Endothelial cell of umbilical vein (primary cell): ENCODE measurements around the gene NR6A1. TPM values are rescaled to one million over a fixed set of nuclear protein-coding genes. Genes with fewer than 3 reads are reported as not detected.

Source experiments
- BruUV-seq: library from RNA; stranded (reverse); fragments of 400-500 nt; replicated peaks from 2 replicates; lab custom pipeline; 2021; lab: Mats Ljungman, UMichigan
- CTCF ChIA-PET: fragments of 300-600, 350-600 bp; sonication (Branson Sonifier 250); formaldehyde crosslinking; loops from one replicate; lab custom pipeline; 2021; ENCODE audit warnings: antibody characterized with exemption, inconsistent platforms; lab: Charles Lee
- POLR2A ChIA-PET: fragments of 300-600, 350-600 bp; sonication (Branson Sonifier 250); formaldehyde crosslinking; loops from one replicate; lab custom pipeline; 2021; ENCODE audit warnings: antibody characterized with exemption, inconsistent platforms; lab: Charles Lee
- DNase-seq: peaks from one replicate; pipeline ENCODE4 v3.0.0-alpha.2; 2011; ENCODE audit warnings: low read depth, low spot score
- FAIRE-seq: peaks from 2 replicates; lab custom pipeline; 2011; peaks lifted over from hg19 to GRCh38; lab: Jason Lieb, UNC
- H2AFZ ChIP-seq: 2 replicates; pipeline ENCODE4 v1.6.0; 2012; ENCODE audit warnings: low read depth, low read length, control low read depth, inconsistent platforms
- H3K27ac ChIP-seq: 2 replicates; pipeline ENCODE4 v1.5.1; 2011; ENCODE audit warnings: low read depth, mild to moderate bottlenecking, control low read depth, low read length, moderate library complexity; ENCODE audit not compliant: insufficient read depth
- H3K27me3 ChIP-seq, 2 experiments: 2 replicates each; pipeline versions ENCODE4 v1.6.0 to v1.6.1; 2011; ENCODE audit warnings: low read length in 2 of 2, mixed read lengths in 1 of 2; ENCODE audit not compliant: control insufficient read depth in 2 of 2, insufficient read depth in 2 of 2
- H3K36me3 ChIP-seq, 2 experiments: 2 replicates in 1 of 2; 3 replicates in 1 of 2; pipeline ENCODE4 v1.5.1; 2011; ENCODE audit warnings: low read length in 2 of 2, mild to moderate bottlenecking in 1 of 2, moderate library complexity in 1 of 2; ENCODE audit not compliant: control insufficient read depth in 2 of 2, insufficient read depth in 2 of 2; ENCODE audit errors: extremely low read depth in 1 of 2
- H3K4me1 ChIP-seq: 3 replicates; pipeline ENCODE4 v1.5.1; 2011; ENCODE audit warnings: mild to moderate bottlenecking, low read length; ENCODE audit not compliant: control insufficient read depth, insufficient read depth; ENCODE audit errors: extremely low read depth
- H3K4me2 ChIP-seq: 2 replicates; pipeline ENCODE4 v1.6.1; 2011; ENCODE audit warnings: low read length, control low read depth, mixed read lengths; ENCODE audit not compliant: insufficient read depth
- H3K4me3 ChIP-seq, 3 experiments: fragments of 200-600 bp in 1 of 3; sonication (generic), shearing (Covaris generic) in 1 of 3; replicated peaks in 1 of 3; 2 replicates each; pipeline ENCODE4 v1.5.1; 2011 to 2016; ENCODE audit warnings: control low read depth in 3 of 3, low read length in 3 of 3, mild to moderate bottlenecking in 2 of 3, inconsistent platforms in 1 of 3, low read depth in 1 of 3, moderate library complexity in 1 of 3; ENCODE audit not compliant: insufficient read depth in 1 of 3
- H3K79me2 ChIP-seq: 2 replicates; pipeline ENCODE4 v1.6.0; 2012; ENCODE audit warnings: low read length, inconsistent platforms; ENCODE audit not compliant: control insufficient read depth, insufficient read depth
- H3K9ac ChIP-seq: replicated peaks from 2 replicates; pipeline ENCODE3; 2011; ENCODE audit warnings: low read length, control low read depth; ENCODE audit not compliant: insufficient read depth; ENCODE audit errors: extremely low read depth
- H3K9me1 ChIP-seq: replicated peaks from 3 replicates; pipeline ENCODE4 v1.6.0; 2011; ENCODE audit warnings: mild to moderate bottlenecking, low read length; ENCODE audit not compliant: control insufficient read depth, insufficient read depth; ENCODE audit errors: extremely low read depth
- H3K9me3 ChIP-seq: replicated peaks from 2 replicates; pipeline ENCODE4 v1.5.1; 2012; ENCODE audit warnings: low read length, inconsistent platforms; ENCODE audit not compliant: control insufficient read depth, insufficient read depth
- H4K20me1 ChIP-seq: replicated peaks from 2 replicates; pipeline ENCODE3; 2011; ENCODE audit warnings: mild to moderate bottlenecking, low read length; ENCODE audit not compliant: control insufficient read depth, insufficient read depth; ENCODE audit errors: extremely low read depth
- EZH2 ChIP-seq: IDR thresholded peaks from 2 replicates; pipeline ENCODE4 v1.6.1; 2012; ENCODE audit warnings: borderline replicate concordance, low read depth, mild to moderate bottlenecking, moderate library complexity, low read length, inconsistent platforms; ENCODE audit not compliant: severe bottlenecking
- FOS ChIP-seq: IDR thresholded peaks from 2 replicates; pipeline ENCODE4 v1.6.1; 2011; ENCODE audit warnings: mild to moderate bottlenecking, low read length, moderate library complexity, borderline replicate concordance; ENCODE audit not compliant: insufficient read depth
- GATA2 ChIP-seq: IDR thresholded peaks from 2 replicates; pipeline ENCODE4 v1.7.0; 2011; ENCODE audit warnings: low read depth, mild to moderate bottlenecking, moderate library complexity, mixed read lengths, low read length; ENCODE audit not compliant: insufficient read length, insufficient read depth
- JUN ChIP-seq: IDR thresholded peaks from 2 replicates; pipeline ENCODE4 v1.6.1; 2011; ENCODE audit warnings: borderline replicate concordance, low read depth; ENCODE audit not compliant: insufficient read length, insufficient read depth
- MYC ChIP-seq: IDR thresholded peaks from one replicate; pipeline ENCODE4 v1.6.1; 2011; ENCODE audit warnings: mild to moderate bottlenecking, low read depth, low read length
- POLR2A ChIP-seq: IDR thresholded peaks from 2 replicates; pipeline ENCODE4 v1.6.1; 2012; ENCODE audit warnings: low read depth, mild to moderate bottlenecking, control low read depth, low read length
- POLR2AphosphoS5 ChIP-seq: IDR thresholded peaks from 2 replicates; pipeline ENCODE4 v1.6.1; 2012; ENCODE audit warnings: low read depth, mild to moderate bottlenecking, control low read depth, low read length, moderate library complexity; ENCODE audit not compliant: insufficient read depth
- dilution Hi-C: fragments of 300-500 bp; cut with MboI; formaldehyde crosslinking; loops from one replicate; pipeline ENCODE4 v1.15.0; 2019; ENCODE audit warnings: low sequenced_read_pairs; ENCODE audit not compliant: extremely low pct_ligation_motif_present
- intact Hi-C: fragments of 100-400 bp; cut with micrococcal nuclease; formaldehyde crosslinking; loops from one replicate; pipeline ENCODE4 v1.10.0; 2022
- polyA plus RNA-seq, 4 experiments: library from polyadenylated mRNA; depleted of rRNA in 3 of 4; stranded (reverse) in 3 of 4; unstranded in 1 of 4; fragments of >200 nt; gene quantifications; 2 replicates each; pipeline versions ENCODE4 v1.2.1 to v1.2.3, GENCODE V29; 2011 to 2012; ENCODE audit warnings: missing spikeins in 1 of 4
- total RNA-seq: library from RNA; stranded (reverse); gene quantifications from 2 replicates; pipeline ENCODE4 v1.2.3, GENCODE V29; 2021
- TF ChIP-seq, protein P1 (sequence below), 2 donors: IDR thresholded peaks; 1 replicate in 1 of 2; 2 replicates in 1 of 2; pipeline ENCODE4 v1.5.1; 2011; ENCODE audit warnings: low read length in 2 of 2, mild to moderate bottlenecking in 2 of 2, moderate library complexity in 2 of 2, control low read depth in 1 of 2, inconsistent platforms in 1 of 2, low read depth in 1 of 2; ENCODE audit not compliant: insufficient read depth in 1 of 2; ENCODE audit errors: extremely low read depth in 1 of 2
- TF ChIP-seq, protein P2 (sequence below): IDR thresholded peaks from 2 replicates; pipeline ENCODE4 v1.6.1; 2011; ENCODE audit not compliant: insufficient read depth, insufficient read length

Gene NR6A1
- total and polyA plus RNA-seq, 2 donors (not counting 3 experiments of a cell fraction or from before 2014, with no cell fraction given): 0.17 to 1.2 TPM

DNA sequence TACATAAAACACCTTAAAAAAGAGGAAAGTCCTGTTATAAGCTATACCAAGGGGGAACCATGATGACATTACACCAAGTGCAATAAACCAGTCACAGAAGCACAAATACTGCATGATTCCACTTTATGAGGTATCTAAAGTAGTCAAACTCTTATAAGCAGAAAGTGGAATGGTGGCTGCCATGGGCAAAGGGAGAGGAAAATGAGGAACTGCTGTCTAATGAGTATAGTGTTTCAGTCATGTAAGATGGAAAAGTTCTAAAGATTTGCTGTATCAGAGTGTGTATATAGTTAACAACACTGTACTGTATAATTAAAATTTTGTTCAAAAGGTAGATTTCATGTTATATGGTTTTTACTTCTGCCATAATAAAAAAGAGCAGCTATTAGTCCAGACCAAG lies 229.3 kb downstream of the NR6A1 start:
- H3K9me3 ChIP-seq: no peaks in the 10 kb centered on the region
- intact Hi-C loops: no loop called here
- peaks cover 12 to 22% of the 10 kb centered on the region in 2 experiments for H3K27me3 ChIP-seq
- ChIA-PET POLR2A (no interaction called here), CTCF (no interaction called here)
- no TSS peak for BruUV-seq
- H3K4me1 ChIP-seq: no peaks in the 10 kb centered on the region
- no peaks in the 10 kb centered on the region for H4K20me1 ChIP-seq
- H3K4me2 ChIP-seq: no peak overlapping the region
- H3K36me3 ChIP-seq: no peaks in the 10 kb centered on the region
- DNase-seq (no peak), FAIRE-seq (no peak)
- dilution Hi-C loops: no loop called here
- H3K9ac ChIP-seq: no peak overlapping the region
- TF ChIP-seq, protein P1, sequence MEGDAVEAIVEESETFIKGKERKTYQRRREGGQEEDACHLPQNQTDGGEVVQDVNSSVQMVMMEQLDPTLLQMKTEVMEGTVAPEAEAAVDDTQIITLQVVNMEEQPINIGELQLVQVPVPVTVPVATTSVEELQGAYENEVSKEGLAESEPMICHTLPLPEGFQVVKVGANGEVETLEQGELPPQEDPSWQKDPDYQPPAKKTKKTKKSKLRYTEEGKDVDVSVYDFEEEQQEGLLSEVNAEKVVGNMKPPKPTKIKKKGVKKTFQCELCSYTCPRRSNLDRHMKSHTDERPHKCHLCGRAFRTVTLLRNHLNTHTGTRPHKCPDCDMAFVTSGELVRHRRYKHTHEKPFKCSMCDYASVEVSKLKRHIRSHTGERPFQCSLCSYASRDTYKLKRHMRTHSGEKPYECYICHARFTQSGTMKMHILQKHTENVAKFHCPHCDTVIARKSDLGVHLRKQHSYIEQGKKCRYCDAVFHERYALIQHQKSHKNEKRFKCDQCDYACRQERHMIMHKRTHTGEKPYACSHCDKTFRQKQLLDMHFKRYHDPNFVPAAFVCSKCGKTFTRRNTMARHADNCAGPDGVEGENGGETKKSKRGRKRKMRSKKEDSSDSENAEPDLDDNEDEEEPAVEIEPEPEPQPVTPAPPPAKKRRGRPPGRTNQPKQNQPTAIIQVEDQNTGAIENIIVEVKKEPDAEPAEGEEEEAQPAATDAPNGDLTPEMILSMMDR (IDR thresholded peaks at IDR 0.05; ENCODE audit: extremely low read depth in 1 of 2, insufficient read depth in 1 of 2, low read depth in 1 of 2, low read length in 2 of 2): no peak
- TF ChIP-seq, protein P2, sequence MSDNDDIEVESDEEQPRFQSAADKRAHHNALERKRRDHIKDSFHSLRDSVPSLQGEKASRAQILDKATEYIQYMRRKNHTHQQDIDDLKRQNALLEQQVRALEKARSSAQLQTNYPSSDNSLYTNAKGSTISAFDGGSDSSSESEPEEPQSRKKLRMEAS: no peak
- TF ChIP-seq GATA2: no peak
- no peak for TF ChIP-seq JUN
- TF ChIP-seq EZH2: no peak
- TF ChIP-seq FOS: no peak
- no peak for TF ChIP-seq MYC
- TF ChIP-seq POLR2A: no peak
- no peak for TF ChIP-seq POLR2AphosphoS5
- no peaks in the 10 kb centered on the region for H3K79me2 ChIP-seq
- H3K9me1 ChIP-seq: no peaks in the 10 kb centered on the region
- no peak overlapping the region for H3K27ac ChIP-seq
- no peak overlapping the region for H2AFZ ChIP-seq
- no peak overlapping the region for H3K4me3 ChIP-seq
